Left forelimb (tissue), 1 donor: Measurements from ENCODE around the gene ATP4A.

ENCODE experiments used
- DNase-seq: peaks from one replicate; pipeline ENCODE4 v3.0.0-alpha.2; 2018; ENCODE audit warnings: low spot score

Gene ATP4A

GRCh38 chr19:35565016-35565856 is 1.8 kb upstream of the ATP4A start:
- peak; percentile 12 for DNase-seq

DNA sequence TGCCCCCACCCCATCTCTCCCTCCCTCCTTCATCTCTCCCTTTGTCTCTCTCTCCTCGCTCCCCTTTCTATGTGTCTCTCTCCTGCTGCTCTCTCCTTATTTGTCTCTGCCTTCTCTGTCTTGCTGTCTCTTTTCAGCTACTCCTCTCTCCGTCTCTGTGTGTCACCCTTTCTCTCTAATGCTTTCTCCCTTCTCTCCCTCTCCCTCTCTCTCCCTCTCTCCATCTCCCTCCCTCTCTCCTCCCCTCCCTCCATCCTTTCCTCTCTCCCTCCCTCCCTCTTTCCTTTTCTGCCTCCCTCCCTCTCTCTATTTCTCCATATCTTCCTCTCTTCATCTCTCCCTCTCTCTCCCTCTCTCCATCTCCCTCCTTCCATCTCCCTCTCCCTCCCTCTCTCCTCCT is 682 bp downstream of the ATP4A start:
- DNase-seq = no peak

- DNase-seq = no peak
Measured at GRCh38 chr19:35562336-35562735, 1.1 kb downstream of the ATP4A start.

GRCh38 chr19:35561436-35561835 is 2.0 kb downstream of the ATP4A start:
- no peak for DNase-seq

DNA sequence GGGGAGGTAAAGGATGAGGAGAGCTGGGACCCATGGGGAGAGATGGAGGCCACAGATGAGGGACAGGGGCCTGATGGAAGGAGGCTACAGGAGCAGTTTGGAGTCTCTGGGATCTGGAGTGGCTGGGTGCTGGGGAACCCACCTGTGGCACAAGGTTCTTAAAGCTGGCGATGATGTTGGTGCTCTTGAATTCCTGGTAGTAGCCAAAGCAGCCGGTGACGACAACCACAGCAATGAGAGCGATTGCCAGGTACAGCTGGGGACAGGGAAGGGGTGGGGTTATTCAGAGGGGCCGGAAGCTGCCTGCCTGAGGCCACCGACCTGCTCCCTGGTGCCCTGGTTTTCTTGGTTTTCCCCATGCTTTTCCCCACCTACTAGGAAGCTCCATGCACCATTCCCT is 2.8 kb downstream of the ATP4A start:
- DNase-seq = no peak

DNA sequence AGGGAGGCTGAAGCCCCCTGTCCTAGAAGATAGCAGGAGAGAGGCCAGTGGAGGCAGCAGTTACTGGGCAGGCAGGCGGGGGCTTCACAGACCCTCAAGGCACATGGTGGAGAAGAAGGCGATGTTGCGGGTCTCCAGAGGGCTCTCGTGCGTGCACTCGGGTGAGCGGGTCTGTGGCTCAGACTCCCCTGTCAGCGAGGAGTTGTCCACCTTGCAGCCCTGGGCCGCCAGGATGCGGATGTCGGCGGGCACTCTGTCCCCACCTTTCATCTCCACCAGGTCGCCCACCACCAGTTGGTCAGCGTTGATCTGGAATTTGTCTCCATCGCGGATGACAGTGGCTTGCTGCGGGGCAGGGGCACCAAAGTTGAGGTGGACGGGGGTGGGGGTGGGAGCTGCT is 3.2 kb downstream of the ATP4A start:
- no peak for DNase-seq

GRCh38 chr19:35559781-35560180 is 3.7 kb downstream of the ATP4A start:
- DNase-seq = peak; percentile 45

DNA sequence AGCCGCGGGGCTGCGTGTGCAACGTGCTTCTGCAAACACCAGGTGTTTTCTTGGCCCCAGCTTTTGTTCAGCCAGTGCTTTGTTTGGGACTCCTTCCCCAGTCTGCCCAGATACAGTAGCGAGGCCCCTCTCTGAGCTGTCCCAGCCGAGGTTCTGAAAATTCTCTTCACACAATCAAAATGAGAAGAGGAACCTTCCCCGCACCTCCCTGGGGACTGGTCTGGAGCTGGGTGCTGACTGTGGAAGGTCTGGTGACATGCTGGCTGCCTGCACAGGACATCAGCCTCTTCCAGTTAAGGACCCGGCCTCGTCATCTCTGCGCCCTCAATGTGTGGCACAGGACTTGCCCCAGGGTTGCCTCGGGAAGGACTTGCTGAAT is 4.2 kb downstream of the ATP4A start:
- DNase-seq = peak; percentile 53

DNA sequence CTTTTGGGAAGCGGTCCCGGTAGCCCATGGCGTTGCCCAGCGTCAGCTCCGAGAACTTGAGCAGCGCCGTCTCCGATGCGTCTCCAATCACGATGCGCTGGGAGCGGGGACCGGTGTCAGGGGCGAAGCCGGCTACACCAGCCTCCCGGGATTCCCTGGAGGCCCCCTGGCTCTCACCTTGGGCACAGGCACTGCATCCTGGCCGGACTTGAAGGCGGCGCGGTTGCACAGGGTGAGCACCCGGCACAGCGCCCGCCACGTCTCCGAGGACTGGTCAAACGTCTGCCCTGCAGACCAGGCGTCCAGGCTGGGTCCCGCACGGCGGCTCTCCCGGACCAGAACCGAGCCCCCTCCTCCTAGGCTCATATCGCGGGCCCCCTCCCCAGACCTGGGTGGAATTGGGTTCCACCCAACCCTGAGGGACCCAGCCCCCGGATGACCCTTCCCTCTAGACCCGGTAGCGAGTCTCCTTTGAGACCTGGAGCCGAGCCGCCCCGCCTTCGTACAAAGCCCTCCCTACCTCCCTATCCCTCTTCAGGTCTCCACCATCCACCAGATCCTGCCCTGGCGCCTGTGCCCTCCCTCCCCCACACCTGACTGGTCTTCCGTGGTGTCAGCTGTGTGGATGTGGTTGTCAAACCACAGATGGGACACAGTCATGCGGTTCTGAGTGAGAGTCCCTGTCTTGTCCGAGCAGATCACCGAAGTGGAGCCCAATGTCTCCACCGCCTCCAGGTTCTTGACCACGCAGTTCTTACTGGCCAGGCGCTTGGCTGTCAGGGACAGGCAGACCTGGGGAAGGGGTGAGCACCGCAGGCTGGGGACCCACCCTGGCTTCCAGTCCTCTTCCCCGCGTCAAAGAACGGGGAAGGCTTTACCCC is 4.8 kb downstream of the ATP4A start:
- peak; percentile 61 for DNase-seq

DNA sequence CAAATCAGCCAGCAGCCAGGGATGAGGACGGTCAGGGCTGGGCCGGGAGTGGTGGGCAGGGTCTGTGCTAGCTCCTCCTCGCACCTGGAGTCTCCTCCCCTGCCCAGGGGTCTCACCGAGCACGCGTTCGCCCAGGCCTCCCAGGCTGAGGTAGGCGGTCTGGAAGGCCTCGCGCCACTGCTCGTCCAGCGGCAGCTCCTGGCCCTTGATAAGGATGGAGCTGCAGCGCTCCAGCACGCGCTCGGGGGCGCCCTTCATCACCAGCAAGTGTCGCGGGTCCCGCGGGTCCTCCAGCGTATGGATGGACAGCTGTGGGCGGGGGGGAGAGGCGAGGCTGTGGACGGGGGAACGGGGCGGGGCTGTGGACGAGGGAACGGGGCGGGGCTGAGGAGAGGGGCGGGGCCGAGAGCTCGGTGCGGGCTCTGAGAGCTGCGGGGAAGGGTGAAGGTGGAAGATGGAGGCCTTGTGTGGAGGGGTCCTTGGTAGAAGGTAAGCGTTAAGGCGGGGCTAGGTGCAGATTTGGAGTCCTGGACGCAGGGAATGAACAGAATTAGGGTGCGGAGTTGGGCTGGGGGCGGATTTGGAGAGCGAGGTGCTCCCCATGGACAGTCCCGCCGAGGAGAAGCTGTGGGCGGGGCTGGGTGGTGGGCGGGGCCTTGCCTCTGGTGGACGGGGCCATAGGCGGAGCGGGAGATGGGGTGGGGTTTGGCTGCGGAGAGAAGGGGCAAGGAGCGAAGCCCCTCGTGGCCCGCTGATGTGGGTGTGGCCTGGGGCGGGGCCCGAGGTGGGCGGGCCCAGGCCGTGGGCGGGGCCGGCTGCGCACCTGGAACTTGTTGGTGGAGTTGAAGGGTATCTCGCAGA is 5.7 kb downstream of the ATP4A start:
- peak; percentile 80 for DNase-seq

GRCh38 chr19:35556846-35557538 is 6.5 kb downstream of the ATP4A start:
- DNase-seq = peak; percentile 40

DNA sequence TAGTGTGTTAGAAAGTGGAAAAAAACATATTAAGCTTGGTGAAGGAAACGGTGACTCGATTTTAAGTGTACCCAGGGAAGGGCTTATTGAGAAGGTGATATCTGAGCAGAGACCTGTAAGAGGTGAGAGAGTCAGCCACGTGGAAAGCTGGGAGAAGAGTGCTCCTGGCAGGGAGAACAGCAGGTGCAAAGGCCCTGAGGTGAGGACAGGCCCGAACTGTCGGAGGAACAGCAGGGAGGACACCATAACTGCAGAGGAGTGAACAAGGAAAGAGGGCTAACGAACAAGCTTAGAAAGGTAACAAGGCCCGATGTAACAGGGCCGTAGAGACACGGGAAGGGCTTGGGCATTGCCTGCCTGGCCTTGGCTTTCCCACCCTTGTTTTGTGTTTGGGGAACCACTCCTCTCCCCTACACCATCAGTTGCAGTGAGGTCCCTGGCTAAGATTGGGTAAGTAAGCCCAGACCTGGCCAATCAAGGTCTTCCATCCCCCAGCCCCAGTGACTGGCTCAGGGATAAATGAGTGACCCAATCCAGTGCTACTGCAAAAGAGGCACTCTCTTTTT is 7.3 kb downstream of the ATP4A start:
- no peak for DNase-seq

DNA sequence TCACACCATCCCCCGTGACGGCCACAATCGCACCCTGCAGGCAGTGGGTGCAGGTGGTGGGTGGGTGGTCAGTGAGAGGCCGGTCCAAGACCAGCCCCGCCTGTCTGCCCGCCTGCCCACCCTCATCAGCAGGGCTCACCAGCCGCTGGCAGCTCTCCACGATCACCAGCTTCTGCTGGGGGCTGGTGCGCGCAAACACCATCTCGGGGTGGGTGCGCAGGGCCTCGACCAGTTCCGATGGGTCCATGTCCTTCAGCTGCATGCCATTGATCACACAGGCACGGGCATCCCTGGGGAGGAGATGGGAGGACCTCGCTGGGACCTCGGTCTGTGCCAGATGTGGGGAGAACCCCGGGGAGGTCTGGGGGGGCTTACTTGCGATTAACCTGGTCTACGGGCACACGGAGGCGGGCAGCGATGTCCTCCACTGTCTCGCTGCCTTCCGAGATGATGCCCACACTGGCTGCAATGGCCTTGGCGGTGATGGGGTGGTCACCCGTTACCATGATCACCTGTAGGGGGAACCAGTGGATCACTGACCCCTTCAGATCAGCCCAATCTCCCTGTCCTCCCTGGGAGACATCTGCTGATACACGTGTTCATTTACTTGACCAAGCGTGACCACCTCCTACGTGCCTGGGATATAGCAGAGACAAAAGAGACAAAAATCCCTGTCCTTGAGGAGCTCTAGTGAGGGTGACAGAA is 8.0 kb downstream of the ATP4A start:
- DNase-seq = no peak

- no peak for DNase-seq
Measured at GRCh38 chr19:35554076-35554475, 9.4 kb downstream of the ATP4A start.

GRCh38 chr19:35553385-35554000 is 10.0 kb downstream of the ATP4A start:
- DNase-seq = no peak

DNA sequence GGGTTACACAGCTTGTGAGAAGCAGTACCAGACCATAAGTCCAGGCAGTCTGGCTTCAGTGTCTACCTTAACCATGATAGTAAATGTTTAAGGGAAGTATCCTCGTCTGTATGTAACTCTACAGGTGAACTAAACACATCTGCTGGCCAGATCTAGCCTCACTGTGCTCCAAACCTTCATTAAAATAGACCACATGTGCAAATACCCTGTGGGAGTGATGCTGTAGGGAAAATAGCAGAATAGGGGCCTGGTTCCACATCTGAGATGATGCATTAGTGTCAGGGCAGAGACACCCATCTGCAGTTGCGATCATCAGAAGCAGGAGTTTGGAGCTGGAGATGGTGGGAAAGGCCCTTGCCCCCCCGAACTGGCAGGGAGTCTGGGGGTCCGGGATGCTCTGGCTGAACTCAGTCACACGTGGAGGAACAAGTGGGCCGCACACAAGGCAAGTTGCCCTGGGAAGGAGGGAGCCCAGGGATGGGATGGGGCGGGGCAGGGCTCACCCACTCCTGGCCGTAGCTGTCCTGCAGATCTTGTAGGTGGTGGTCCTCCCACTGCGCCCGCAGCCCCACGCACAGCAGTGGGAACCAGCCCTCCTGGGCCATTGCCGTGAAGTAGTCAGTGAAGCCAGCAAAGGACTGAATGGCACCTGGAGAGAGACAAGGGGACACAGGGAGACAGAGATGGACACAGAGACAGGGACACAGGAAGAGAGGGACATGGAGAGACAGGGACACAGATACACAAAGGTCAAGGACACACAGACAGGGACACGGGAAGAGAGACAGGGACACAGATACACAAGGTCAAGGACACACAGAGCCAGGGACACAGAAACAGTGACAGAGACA is 10.7 kb downstream of the ATP4A start:
- DNase-seq = no peak

- no peak for DNase-seq
Measured at GRCh38 chr19:35551091-35551810, 12.2 kb downstream of the ATP4A start.

GRCh38 chr19:35549879-35550523 is 13.5 kb downstream of the ATP4A start:
- DNase-seq = no peak
